ENCODE measurements around the gene KBTBD8. TPM values are rescaled to one million over a fixed set of nuclear protein-coding genes. Genes with fewer than 3 reads are reported as not detected.

The KBTBD8 gene
- total and polyA plus RNA-seq, 4 donors: 3.0 to 17.1 (median 4.0) TPM

- Histone ChIP-seq H3K4me3 (ENCODE audit: low read depth, low read length) (no peak overlapping the region), H3K27ac (ENCODE audit: low read depth, low read length) (no peak overlapping the region), H3K36me3 (ENCODE audit: control insufficient read depth, insufficient read depth, low read length) (no peaks in the 10 kb centered on the region), H3K4me1 (ENCODE audit: control insufficient read depth, insufficient read depth, low read length) (no peaks in the 10 kb centered on the region), H3K27me3 (ENCODE audit: control insufficient read depth, insufficient read depth, low read length) (no peaks in the 10 kb centered on the region), H3K9me3 (ENCODE audit: control insufficient read depth, insufficient read depth, low read length) (no peaks in the 10 kb centered on the region)
- no peak for DNase-seq (ENCODE audit: low read depth in 4 of 6, low spot score in 6 of 6)
- no CpG with 5 or more reads among the region's 2 CpGs for WGBS (ENCODE audit: insufficient coverage)
These were observed 48.9 kb downstream of the KBTBD8 start for GRCh38 chr3:67047051-67047450.

GRCh38 chr3:67048067-67048714, 50.1 kb downstream of the KBTBD8 start:
- Histone ChIP-seq H3K4me1 (ENCODE audit: control insufficient read depth, insufficient read depth, low read length) (no peaks in the 10 kb centered on the region), H3K27ac (ENCODE audit: low read depth, low read length) (no peak overlapping the region), H3K36me3 (ENCODE audit: control insufficient read depth, insufficient read depth, low read length) (no peaks in the 10 kb centered on the region), H3K9me3 (ENCODE audit: control insufficient read depth, insufficient read depth, low read length) (no peaks in the 10 kb centered on the region), H3K4me3 (ENCODE audit: low read depth, low read length) (no peak overlapping the region), H3K27me3 (ENCODE audit: control insufficient read depth, insufficient read depth, low read length) (no peaks in the 10 kb centered on the region)
- DNase-seq (ENCODE audit: low read depth in 4 of 6, low spot score in 6 of 6): no peak
- no CpG with 5 or more reads among the region's 2 CpGs for WGBS (ENCODE audit: insufficient coverage)

- no peaks in the 10 kb centered on the region for H3K27me3 ChIP-seq (ENCODE audit: control insufficient read depth, insufficient read depth, low read length)
- no peaks in the 10 kb centered on the region for H3K4me1 ChIP-seq (ENCODE audit: control insufficient read depth, insufficient read depth, low read length)
- WGBS (ENCODE audit: insufficient coverage): 100% methylated on average over 2 of the region's 3 CpGs
- DNase-seq (ENCODE audit: low read depth in 4 of 6, low spot score in 6 of 6): no peak
- H3K27ac ChIP-seq (ENCODE audit: low read depth, low read length): no peak overlapping the region
- no peaks in the 10 kb centered on the region for H3K36me3 ChIP-seq (ENCODE audit: control insufficient read depth, insufficient read depth, low read length)
- H3K4me3 ChIP-seq (ENCODE audit: low read depth, low read length): no peak overlapping the region
- H3K9me3 ChIP-seq (ENCODE audit: control insufficient read depth, insufficient read depth, low read length): no peaks in the 10 kb centered on the region
These were observed 50.6 kb downstream of the KBTBD8 start for GRCh38 chr3:67048715-67049074.

- no peaks in the 10 kb centered on the region for H3K27me3 ChIP-seq (ENCODE audit: control insufficient read depth, insufficient read depth, low read length)
- H3K9me3 ChIP-seq (ENCODE audit: control insufficient read depth, insufficient read depth, low read length): no peaks in the 10 kb centered on the region
- WGBS (ENCODE audit: insufficient coverage): no CpG with 5 or more reads among the region's 2 CpGs
- no peak overlapping the region for H3K4me3 ChIP-seq (ENCODE audit: low read depth, low read length)
- no peaks in the 10 kb centered on the region for H3K4me1 ChIP-seq (ENCODE audit: control insufficient read depth, insufficient read depth, low read length)
- no peak for DNase-seq (ENCODE audit: low read depth in 4 of 6, low spot score in 6 of 6)
- no peaks in the 10 kb centered on the region for H3K36me3 ChIP-seq (ENCODE audit: control insufficient read depth, insufficient read depth, low read length)
- no peak overlapping the region for H3K27ac ChIP-seq (ENCODE audit: low read depth, low read length)
These were observed 61.3 kb downstream of the KBTBD8 start for GRCh38 chr3:67059443-67059842.
